Measurements from ENCODE around the gene AKR1D1.

DNA sequence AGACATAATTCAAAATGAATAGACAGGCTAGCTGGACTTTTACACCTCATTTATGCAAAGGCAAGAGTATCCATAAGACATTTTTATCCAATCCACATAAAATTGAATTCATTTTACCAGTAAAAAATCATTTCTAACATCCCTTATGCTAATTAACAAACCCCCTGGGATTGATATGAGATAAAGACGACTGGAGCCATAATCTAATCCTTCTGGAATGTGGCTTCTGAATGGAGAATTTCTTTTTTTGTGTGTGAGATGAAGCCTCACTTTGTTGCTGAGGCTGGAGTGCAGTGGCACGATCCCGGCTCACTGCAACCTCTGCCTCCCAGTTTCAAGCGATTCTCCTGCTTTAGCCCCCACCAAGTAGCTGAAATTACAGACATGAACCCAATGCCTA lies 90.4 kb downstream of the AKR1D1 start:
- TF ChIP-seq, protein P1, sequence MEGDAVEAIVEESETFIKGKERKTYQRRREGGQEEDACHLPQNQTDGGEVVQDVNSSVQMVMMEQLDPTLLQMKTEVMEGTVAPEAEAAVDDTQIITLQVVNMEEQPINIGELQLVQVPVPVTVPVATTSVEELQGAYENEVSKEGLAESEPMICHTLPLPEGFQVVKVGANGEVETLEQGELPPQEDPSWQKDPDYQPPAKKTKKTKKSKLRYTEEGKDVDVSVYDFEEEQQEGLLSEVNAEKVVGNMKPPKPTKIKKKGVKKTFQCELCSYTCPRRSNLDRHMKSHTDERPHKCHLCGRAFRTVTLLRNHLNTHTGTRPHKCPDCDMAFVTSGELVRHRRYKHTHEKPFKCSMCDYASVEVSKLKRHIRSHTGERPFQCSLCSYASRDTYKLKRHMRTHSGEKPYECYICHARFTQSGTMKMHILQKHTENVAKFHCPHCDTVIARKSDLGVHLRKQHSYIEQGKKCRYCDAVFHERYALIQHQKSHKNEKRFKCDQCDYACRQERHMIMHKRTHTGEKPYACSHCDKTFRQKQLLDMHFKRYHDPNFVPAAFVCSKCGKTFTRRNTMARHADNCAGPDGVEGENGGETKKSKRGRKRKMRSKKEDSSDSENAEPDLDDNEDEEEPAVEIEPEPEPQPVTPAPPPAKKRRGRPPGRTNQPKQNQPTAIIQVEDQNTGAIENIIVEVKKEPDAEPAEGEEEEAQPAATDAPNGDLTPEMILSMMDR (IDR thresholded peaks at IDR 0.05): no peak
- no peak for TF ChIP-seq POLR2A (IDR thresholded peaks at IDR 0.05)
